GM18858 (cell line): Measurements from ENCODE around the gene POLR2A.

Experiments used
- ATAC-seq: cut with Tn5 transposase; IDR thresholded peaks from one replicate; pipeline ENCODE4 v1.9.1; 2021; ENCODE audit not compliant: unreplicated experiment

Gene POLR2A

GRCh38 chr17:7484067-7484918, at the start of gene POLR2A:
POLR2A (plus strand) TSS chr17:7484366.
- peak; percentile 41 for ATAC-seq

GRCh38 chr17:7435676-7436555, 48.2 kb upstream of the POLR2A start:
- ATAC-seq = no peak

- no peak for ATAC-seq
Observed at GRCh38 chr17:7436556-7437368, 47.4 kb upstream of the POLR2A start.

GRCh38 chr17:7437369-7437863, 46.8 kb upstream of the POLR2A start:
- no peak for ATAC-seq

- ATAC-seq = no peak
Observed at GRCh38 chr17:7437950-7438614, 46.1 kb upstream of the POLR2A start.

- no peak for ATAC-seq
Observed at GRCh38 chr17:7438656-7439460, 45.3 kb upstream of the POLR2A start.

GRCh38 chr17:7439462-7440112, 44.6 kb upstream of the POLR2A start, which contains the start of gene FGF11:
FGF11 (plus strand) TSS chr17:7439512; CDS start chr17:7439621, 109 bp downstream.
- ATAC-seq = no peak

- ATAC-seq = no peak
Observed at GRCh38 chr17:7440113-7440833, 43.9 kb upstream of the POLR2A start.

- ATAC-seq = no peak
Observed at GRCh38 chr17:7440834-7441195, 43.4 kb upstream of the POLR2A start.

GRCh38 chr17:7441266-7441665, 42.9 kb upstream of the POLR2A start:
- ATAC-seq = no peak

- no peak for ATAC-seq
Observed at GRCh38 chr17:7442142-7442541, 42.0 kb upstream of the POLR2A start.

- no peak for ATAC-seq
Observed at GRCh38 chr17:7443499-7444485, 40.4 kb upstream of the POLR2A start.

GRCh38 chr17:7444682-7445618, 39.2 kb upstream of the POLR2A start, which contains the start of gene CHRNB1:
CHRNB1 (plus strand) TSS chr17:7445061; CDS start chr17:7445128, 67 bp downstream.
- no peak for ATAC-seq

- no peak for ATAC-seq
Observed at GRCh38 chr17:7445619-7445968, 38.6 kb upstream of the POLR2A start.

GRCh38 chr17:7448461-7448860, 35.7 kb upstream of the POLR2A start:
- ATAC-seq = no peak

GRCh38 chr17:7459961-7460545, 24.1 kb upstream of the POLR2A start:
- ATAC-seq = no peak
